H9 (cell line): ENCODE data around the gene EFCAB3. TPM values are rescaled to one million over a fixed set of nuclear protein-coding genes. Genes with fewer than 3 reads are reported as not detected.
"Not testable (repeated sequence)": the region's sequence is repeated elsewhere in the genome, so short reads cannot be mapped to it uniquely, and the experiment has no call there.

ENCODE experiments used
- DNase-seq: peaks from one replicate; pipeline ENCODE4 v3.0.0-alpha.2; 2017
- H2AFZ ChIP-seq: one replicate; pipeline ENCODE4 v1.6.1; 2013; ENCODE audit warnings: mild to moderate bottlenecking, low read length, control low read depth, moderate library complexity
- H2AK5ac ChIP-seq: 2 replicates; pipeline ENCODE4 v1.6.1; 2013; ENCODE audit warnings: low read length, control low read depth, mixed read lengths; ENCODE audit not compliant: insufficient read length
- H2BK120ac ChIP-seq: one replicate; pipeline ENCODE4 v1.6.1; 2013; ENCODE audit warnings: low read depth, mild to moderate bottlenecking, low read length, control low read depth, inconsistent platforms; ENCODE audit not compliant: poor library complexity, severe bottlenecking
- H2BK12ac ChIP-seq: 2 replicates; pipeline ENCODE4 v1.6.1; 2013; ENCODE audit warnings: low read length, control low read depth, mixed read lengths, low read depth; ENCODE audit not compliant: insufficient read length
- H2BK15ac ChIP-seq: 2 replicates; pipeline ENCODE4 v1.6.1; 2013; ENCODE audit warnings: low read depth, low read length, control low read depth
- H2BK20ac ChIP-seq: one replicate; pipeline ENCODE4 v1.6.1; 2013; ENCODE audit warnings: low read depth, mild to moderate bottlenecking, low read length, control low read depth, inconsistent platforms; ENCODE audit not compliant: poor library complexity, severe bottlenecking
- H2BK5ac ChIP-seq: 2 replicates; pipeline ENCODE4 v1.6.1; 2013; ENCODE audit warnings: low read length, control low read depth, mixed read lengths; ENCODE audit not compliant: insufficient read length
- H3K14ac ChIP-seq: 2 replicates; pipeline ENCODE4 v1.6.1; 2013; ENCODE audit warnings: low read length, control low read depth; ENCODE audit not compliant: insufficient read depth
- H3K18ac ChIP-seq: 2 replicates; pipeline ENCODE4 v1.6.1; 2013; ENCODE audit warnings: low read depth, mild to moderate bottlenecking, mixed read lengths, low read length, control low read depth; ENCODE audit not compliant: insufficient read length
- H3K23ac ChIP-seq: 2 replicates; pipeline ENCODE4 v1.6.1; 2013; ENCODE audit warnings: low read length, control low read depth, mixed read lengths, low read depth; ENCODE audit not compliant: insufficient read length
- H3K23me2 ChIP-seq: 2 replicates; pipeline ENCODE4 v1.6.1; 2013; ENCODE audit warnings: low read depth, mild to moderate bottlenecking, mixed read lengths, low read length, control low read depth; ENCODE audit not compliant: insufficient read length, poor library complexity, severe bottlenecking
- H3K27ac ChIP-seq: 2 replicates; pipeline ENCODE4 v1.5.1; 2013; ENCODE audit warnings: low read length, control low read depth, mixed read lengths, low read depth; ENCODE audit not compliant: insufficient read length
- H3K27me3 ChIP-seq: 2 replicates; pipeline ENCODE4 v1.6.1; 2013; ENCODE audit warnings: low read length, control low read depth, inconsistent platforms; ENCODE audit not compliant: insufficient read depth
- H3K4ac ChIP-seq: 2 replicates; pipeline ENCODE4 v1.6.1; 2013; ENCODE audit warnings: low read depth, mild to moderate bottlenecking, control low read depth, inconsistent platforms, low read length, moderate library complexity
- H3K4me1 ChIP-seq: 2 replicates; pipeline ENCODE4 v1.6.1; 2013; ENCODE audit warnings: low read length, control low read depth, inconsistent platforms; ENCODE audit not compliant: insufficient read depth
- H3K4me2 ChIP-seq: 2 replicates; pipeline ENCODE4 v1.6.1; 2013; ENCODE audit warnings: low read length, control low read depth, mixed read lengths; ENCODE audit not compliant: insufficient read length, insufficient read depth
- H3K56ac ChIP-seq: 2 replicates; pipeline ENCODE4 v1.6.1; 2013; ENCODE audit warnings: low read depth, mild to moderate bottlenecking, mixed read lengths, low read length, control low read depth; ENCODE audit not compliant: insufficient read length
- H3K79me1 ChIP-seq: 2 replicates; pipeline ENCODE4 v1.6.1; 2013; ENCODE audit warnings: low read depth, mild to moderate bottlenecking, moderate library complexity, low read length, control low read depth, inconsistent platforms; ENCODE audit not compliant: insufficient read depth, poor library complexity, severe bottlenecking
- H3K79me2 ChIP-seq: 2 replicates; pipeline ENCODE4 v1.6.1; 2013; ENCODE audit warnings: low read length, control low read depth, inconsistent platforms; ENCODE audit not compliant: insufficient read depth
- H3K9ac ChIP-seq: 2 replicates; pipeline ENCODE4 v1.6.1; 2013; ENCODE audit warnings: low read length, control low read depth, mixed read lengths; ENCODE audit not compliant: insufficient read length; ENCODE audit errors: extremely low read depth
- H3K9me3 ChIP-seq: one replicate; pipeline ENCODE4 v1.6.1; 2013; ENCODE audit warnings: low read depth, low read length, inconsistent platforms; ENCODE audit not compliant: control insufficient read depth
- H3T11ph ChIP-seq: one replicate; pipeline ENCODE4 v1.6.1; 2013; ENCODE audit warnings: mild to moderate bottlenecking, low read length, control low read depth, inconsistent platforms
- H4K20me1 ChIP-seq: one replicate; pipeline ENCODE4 v1.6.1; 2013; ENCODE audit not compliant: control insufficient read depth, insufficient read length, insufficient read depth
- H4K5ac ChIP-seq: 2 replicates; pipeline ENCODE4 v1.6.1; 2013; ENCODE audit warnings: low read depth, mild to moderate bottlenecking, mixed read lengths, low read length, control low read depth; ENCODE audit not compliant: insufficient read length
- H4K8ac ChIP-seq: replicated peaks from 2 replicates; pipeline ENCODE4 v1.6.1; 2013; ENCODE audit warnings: low read length, control low read depth, mixed read lengths, low read depth; ENCODE audit not compliant: insufficient read length
- H4K91ac ChIP-seq: 2 replicates; pipeline ENCODE4 v1.6.1; 2013; ENCODE audit warnings: low read depth, mild to moderate bottlenecking, moderate library complexity, mixed read lengths, low read length, control low read depth; ENCODE audit not compliant: insufficient read length
- H3K27ac Mint-ChIP-seq, 3 experiments: 2 replicates in 2 of 3; 3 replicates in 1 of 3; pipeline ENCODE4 v1.8.0; 2020 to 2021; ENCODE audit warnings: mixed read lengths in 3 of 3, mild to moderate bottlenecking in 1 of 3, moderate library complexity in 1 of 3
- H3K27me3 Mint-ChIP-seq: 2 replicates; pipeline ENCODE4 v1.8.0; 2021; ENCODE audit warnings: low read depth, mild to moderate bottlenecking, moderate library complexity, mixed read lengths
- H3K36me3 Mint-ChIP-seq, 3 experiments: 2 replicates in 2 of 3; 3 replicates in 1 of 3; pipeline ENCODE4 v1.8.0; 2020 to 2021; ENCODE audit warnings: low read depth in 3 of 3, mixed read lengths in 3 of 3; ENCODE audit not compliant: insufficient read depth in 1 of 3
- H3K4me1 Mint-ChIP-seq, 2 experiments: 2 replicates each; pipeline ENCODE4 v1.8.0; 2020; ENCODE audit warnings: mixed read lengths in 2 of 2
- H3K4me3 Mint-ChIP-seq, 2 experiments: 2 replicates in 1 of 2; 3 replicates in 1 of 2; pipeline ENCODE4 v1.8.0; 2020 to 2021; ENCODE audit warnings: mild to moderate bottlenecking in 2 of 2, mixed read lengths in 2 of 2, moderate library complexity in 1 of 2
- H3K9me3 Mint-ChIP-seq, 2 experiments: 2 replicates in 1 of 2; 3 replicates in 1 of 2; pipeline ENCODE4 v1.8.0; 2020; ENCODE audit warnings: mild to moderate bottlenecking in 2 of 2, mixed read lengths in 2 of 2, moderate library complexity in 1 of 2
- CTCF ChIP-seq: fragments of 200-600 bp; sonication (generic); conservative IDR thresholded peaks from 3 replicates; pipeline ENCODE4 v1.8.0; 2021; ENCODE audit warnings: antibody characterized with exemption, mild to moderate bottlenecking
- WGBS: extraction: QIAGEN DNeasy Blood & Tissue Kit; methylation state at CpG from one replicate; pipeline ENCODE4 v1.1.7; 2013; ENCODE audit warnings: missing lambda C conversion rate, low lambda C conversion rate, mixed read lengths; ENCODE audit not compliant: insufficient read length; ENCODE audit errors: extremely low coverage; 5-methylcytosine and 5-hydroxymethylcytosine counted together
- total RNA-seq: library from RNA; stranded (reverse); gene quantifications from 2 replicates; pipeline ENCODE4 v1.2.1, GENCODE V29; 2021

EFCAB3 gene
- total RNA-seq, 1 experiment from 2014 or later = not detected

GRCh38 chr17:62405451-62405850 lies 25.1 kb downstream of the EFCAB3 start:
- peaks cover 14 to 16% of the 10 kb centered on the region in 2 experiments for H3K4me1 Mint-ChIP-seq
- Histone ChIP-seq H2BK20ac (no peak overlapping the region), H2AK5ac (no peak overlapping the region), H3K79me1 (no peaks in the 10 kb centered on the region), H2AFZ (no peak overlapping the region), H4K20me1 (no peaks in the 10 kb centered on the region), H2BK12ac (no peak overlapping the region), H3T11ph (no peak overlapping the region), H3K79me2 (no peaks in the 10 kb centered on the region), H3K9ac (no peak overlapping the region), H3K18ac (no peak overlapping the region), H4K91ac (no peak overlapping the region), H3K27me3 (no peaks in the 10 kb centered on the region), H3K23ac (no peak overlapping the region), H3K4me1 (no peaks in the 10 kb centered on the region), H3K14ac (no peak overlapping the region), H2BK120ac (no peak overlapping the region), H4K5ac (no peak overlapping the region), H2BK15ac (no peak overlapping the region), H3K27ac (no peak overlapping the region), H4K8ac (no peak overlapping the region), H3K4me2 (no peak overlapping the region), H3K4ac (no peak overlapping the region), H3K56ac (no peak overlapping the region), H2BK5ac (no peak overlapping the region), H3K23me2 (no peaks in the 10 kb centered on the region), H3K9me3 (no peaks in the 10 kb centered on the region)
- no peak for DNase-seq
- no peak overlapping the region for H3K4me3 Mint-ChIP-seq
- H3K27me3 Mint-ChIP-seq = peaks cover 8% of the 10 kb centered on the region
- TF ChIP-seq CTCF = no peak
- no CpG with 5 or more reads among the region's 2 CpGs for WGBS
- no peak overlapping the region for H3K27ac Mint-ChIP-seq
- no peaks in the 10 kb centered on the region for H3K36me3 Mint-ChIP-seq
- H3K9me3 Mint-ChIP-seq = peaks cover 0 to 6% of the 10 kb centered on the region in 2 experiments; a peak in 2 of 5 replicates

- not testable (repeated sequence) for H3K56ac ChIP-seq, H3K27ac ChIP-seq, H2AK5ac ChIP-seq, H3K18ac ChIP-seq, H3K4me1 Mint-ChIP-seq, H3K79me2 ChIP-seq, H2BK120ac ChIP-seq, H3T11ph ChIP-seq, H3K14ac ChIP-seq, H2BK15ac ChIP-seq, H3K4me2 ChIP-seq, H4K20me1 ChIP-seq, H3K23ac ChIP-seq, H3K9me3 Mint-ChIP-seq, H2BK12ac ChIP-seq, H3K4me3 Mint-ChIP-seq, H3K9ac ChIP-seq, H3K27ac Mint-ChIP-seq, H3K27me3 ChIP-seq, H3K36me3 Mint-ChIP-seq, H2AFZ ChIP-seq, H3K79me1 ChIP-seq, H4K5ac ChIP-seq, H2BK20ac ChIP-seq, H3K27me3 Mint-ChIP-seq, H4K91ac ChIP-seq, H3K23me2 ChIP-seq, H3K4me1 ChIP-seq, H4K8ac ChIP-seq, H3K4ac ChIP-seq, H3K9me3 ChIP-seq, DNase-seq, H2BK5ac ChIP-seq
- WGBS = no CpG with 5 or more reads among the region's 1 CpG
These were observed 32.7 kb downstream of the EFCAB3 start for GRCh38 chr17:62413090-62413489.
